ENCODE data around the gene GOSR2.

DNA sequence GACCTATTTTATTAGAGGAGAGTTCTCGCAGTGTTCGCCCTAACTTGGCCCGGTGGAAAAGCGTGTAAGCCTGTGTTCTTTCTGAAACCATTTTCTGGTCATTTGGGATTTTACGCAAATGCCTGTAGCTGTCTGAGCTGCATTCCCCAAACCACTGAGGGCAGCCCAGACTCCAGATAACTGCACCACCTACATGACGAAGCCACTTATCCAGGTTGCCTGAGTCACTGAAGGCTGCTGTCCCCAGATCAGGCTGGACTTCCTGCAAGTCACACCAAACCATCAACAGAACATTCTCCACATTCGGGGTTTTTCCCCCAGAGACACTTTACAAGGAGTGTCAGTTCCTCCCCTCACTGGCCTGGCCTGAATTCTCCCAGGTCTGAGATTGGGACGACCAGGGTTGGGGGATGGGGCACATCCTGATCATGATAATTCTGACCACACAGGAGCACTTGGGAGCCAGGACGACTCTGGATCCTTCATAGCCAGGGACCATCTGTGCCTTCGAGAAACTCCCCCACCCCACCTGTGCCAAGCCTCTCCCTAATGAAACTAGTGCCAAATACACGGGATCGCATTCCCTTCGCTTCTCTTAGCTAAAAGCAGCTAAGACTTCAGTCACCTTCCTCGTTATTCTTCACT, 53.8 kb downstream of the GOSR2 start:
- TF ChIP-seq, protein P1, sequence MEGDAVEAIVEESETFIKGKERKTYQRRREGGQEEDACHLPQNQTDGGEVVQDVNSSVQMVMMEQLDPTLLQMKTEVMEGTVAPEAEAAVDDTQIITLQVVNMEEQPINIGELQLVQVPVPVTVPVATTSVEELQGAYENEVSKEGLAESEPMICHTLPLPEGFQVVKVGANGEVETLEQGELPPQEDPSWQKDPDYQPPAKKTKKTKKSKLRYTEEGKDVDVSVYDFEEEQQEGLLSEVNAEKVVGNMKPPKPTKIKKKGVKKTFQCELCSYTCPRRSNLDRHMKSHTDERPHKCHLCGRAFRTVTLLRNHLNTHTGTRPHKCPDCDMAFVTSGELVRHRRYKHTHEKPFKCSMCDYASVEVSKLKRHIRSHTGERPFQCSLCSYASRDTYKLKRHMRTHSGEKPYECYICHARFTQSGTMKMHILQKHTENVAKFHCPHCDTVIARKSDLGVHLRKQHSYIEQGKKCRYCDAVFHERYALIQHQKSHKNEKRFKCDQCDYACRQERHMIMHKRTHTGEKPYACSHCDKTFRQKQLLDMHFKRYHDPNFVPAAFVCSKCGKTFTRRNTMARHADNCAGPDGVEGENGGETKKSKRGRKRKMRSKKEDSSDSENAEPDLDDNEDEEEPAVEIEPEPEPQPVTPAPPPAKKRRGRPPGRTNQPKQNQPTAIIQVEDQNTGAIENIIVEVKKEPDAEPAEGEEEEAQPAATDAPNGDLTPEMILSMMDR (conservative IDR thresholded peaks at IDR 0.05; ENCODE audit: low read depth, low read length) = peak; percentile 40; the same call in 1 of the 2 replicates
- TF ChIP-seq EZH2phosphoT487 (IDR thresholded peaks at IDR 0.05; ENCODE audit: borderline replicate concordance, low read length) = no peak
- TF ChIP-seq EZH2 (IDR thresholded peaks at IDR 0.05; ENCODE audit: low read length, unreplicated experiment) = no peak

Measured in PC-3 (cell line).